Measurements from ENCODE around the gene VTI1A.
"Not testable (repeated sequence)": the region's sequence is repeated elsewhere in the genome, so short reads cannot be mapped to it uniquely, and the experiment has no call there.

VTI1A gene

DNA sequence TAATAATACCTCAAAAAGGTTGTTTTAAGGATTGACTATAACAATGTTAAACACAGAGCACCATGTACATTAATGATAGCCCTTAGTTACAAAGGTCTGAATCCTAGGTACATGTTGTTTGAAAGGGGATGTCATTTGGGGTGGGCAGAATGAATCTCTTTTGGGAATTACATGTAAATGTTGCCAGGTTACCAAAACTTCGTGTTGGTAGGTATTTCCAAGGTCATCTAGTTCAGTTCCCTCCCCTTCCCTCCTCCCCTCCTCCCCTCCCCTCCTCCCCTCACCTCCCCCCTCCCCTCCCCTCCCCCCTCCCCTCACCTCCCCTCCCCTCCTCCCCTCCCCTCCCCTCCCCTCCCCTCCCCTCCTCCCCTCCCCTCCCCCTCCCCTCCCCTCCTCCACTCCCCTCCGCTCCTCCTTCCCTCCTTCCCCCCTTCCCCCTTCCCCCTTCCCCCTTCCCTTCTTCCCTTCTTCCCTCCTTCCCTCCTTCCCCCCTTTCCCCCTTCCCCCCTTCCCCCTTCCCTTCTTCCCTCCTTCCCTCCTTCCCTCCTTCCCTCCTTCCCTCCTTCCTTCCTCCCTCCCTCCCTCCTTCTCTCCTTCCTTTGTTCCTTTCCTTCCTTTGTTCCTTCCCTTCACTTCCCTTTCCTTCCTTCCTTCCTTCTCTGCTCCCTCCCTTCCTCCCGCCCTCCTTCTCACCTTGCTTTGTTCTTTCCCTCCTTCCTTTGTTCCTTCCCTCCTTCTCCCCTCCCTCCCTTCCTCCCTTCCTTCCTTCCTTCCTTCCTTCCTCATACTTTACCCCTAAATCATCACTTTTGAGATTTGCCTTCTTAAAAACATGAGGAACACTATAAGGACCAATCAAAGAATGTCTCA lies 8.1 kb downstream of the VTI1A start:
- DNase-seq (ENCODE audit: low read depth in 2 of 2): no peak

GRCh38 chr10:112456533-112456932 lies 9.5 kb downstream of the VTI1A start:
- DNase-seq (ENCODE audit: low read depth in 2 of 2): no peak

DNA sequence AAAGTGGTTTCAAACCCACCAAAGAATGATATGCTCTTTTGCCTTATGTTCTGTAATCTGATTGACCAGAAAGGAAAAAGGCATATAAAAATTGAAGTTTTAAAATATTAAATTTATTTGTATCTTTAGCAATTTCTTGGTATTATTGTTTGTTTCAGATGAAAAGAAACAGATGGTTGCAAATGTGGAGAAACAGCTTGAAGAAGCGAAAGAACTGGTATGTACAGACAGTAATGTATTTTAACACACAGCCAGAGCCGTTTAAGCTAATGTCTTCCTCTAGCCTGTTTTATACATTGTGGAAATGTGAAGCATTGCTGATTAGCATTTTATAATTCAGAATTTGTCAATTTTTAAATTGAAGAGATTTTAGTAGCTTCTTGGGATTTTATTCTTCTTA lies 13.4 kb downstream of the VTI1A start:
- no peak for DNase-seq (ENCODE audit: low read depth in 2 of 2)

DNA sequence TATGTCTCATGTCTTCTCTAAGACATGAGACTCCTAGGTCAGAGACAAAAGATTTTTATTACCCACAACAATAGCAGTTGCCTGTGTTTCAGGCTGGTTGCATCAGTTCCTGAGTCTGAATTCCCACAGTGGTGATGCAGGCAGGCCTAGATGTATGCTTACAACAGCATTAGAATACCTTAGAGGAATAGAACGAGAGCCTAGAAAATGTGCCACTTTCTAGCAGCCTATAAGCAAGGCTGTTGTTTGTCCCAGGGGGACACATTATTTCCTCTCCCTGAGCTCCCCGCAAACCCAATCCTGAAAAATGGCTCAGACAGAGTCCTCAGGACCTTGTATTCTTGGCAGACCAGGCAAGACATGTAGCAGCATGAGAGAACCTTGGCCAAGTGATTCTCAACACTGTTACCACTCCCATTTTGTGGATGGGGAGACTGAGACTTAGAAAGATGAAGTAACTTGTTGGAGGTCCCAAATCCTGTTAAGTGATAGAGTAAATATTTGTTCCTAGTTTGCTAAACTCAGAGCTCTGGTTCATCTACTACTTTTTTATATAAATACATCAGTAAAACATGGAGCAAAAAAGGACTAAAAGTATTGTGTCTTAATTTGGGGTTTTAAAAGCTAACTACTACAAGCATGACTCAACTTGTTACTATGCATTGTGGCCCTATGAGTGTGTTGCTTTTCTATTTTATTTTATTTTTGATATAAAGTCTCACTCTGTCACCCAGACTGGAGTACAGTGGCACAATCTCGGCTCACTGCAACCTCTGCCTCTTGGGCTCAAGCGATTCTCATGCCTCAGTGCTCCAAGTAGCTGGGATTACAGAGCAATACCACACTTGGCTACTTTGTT lies 14.2 kb downstream of the VTI1A start:
- DNase-seq (ENCODE audit: low read depth in 2 of 2): peak in 1 of 2 experiments; percentile 8

DNA sequence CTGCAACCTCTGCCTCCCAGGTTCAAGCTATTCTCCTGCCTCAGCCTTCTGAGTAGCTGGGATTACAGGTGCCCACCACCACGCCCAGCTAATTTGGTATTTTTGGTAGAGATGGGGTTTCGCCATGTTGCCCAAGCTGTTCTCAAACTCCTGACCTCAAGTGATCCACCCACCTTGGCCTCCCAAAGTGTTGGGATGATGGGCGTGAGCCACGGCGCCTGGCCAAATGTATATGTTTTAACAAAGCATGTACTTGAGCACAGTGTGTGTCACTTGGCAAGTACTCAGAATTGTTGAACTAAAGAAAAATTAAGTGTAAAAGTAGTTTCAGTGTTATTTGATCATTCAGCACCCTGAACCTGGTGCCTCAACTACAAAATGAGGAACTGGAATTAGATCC lies 17.1 kb downstream of the VTI1A start:
- not testable (repeated sequence) for DNase-seq (ENCODE audit: low read depth in 2 of 2)

DNA sequence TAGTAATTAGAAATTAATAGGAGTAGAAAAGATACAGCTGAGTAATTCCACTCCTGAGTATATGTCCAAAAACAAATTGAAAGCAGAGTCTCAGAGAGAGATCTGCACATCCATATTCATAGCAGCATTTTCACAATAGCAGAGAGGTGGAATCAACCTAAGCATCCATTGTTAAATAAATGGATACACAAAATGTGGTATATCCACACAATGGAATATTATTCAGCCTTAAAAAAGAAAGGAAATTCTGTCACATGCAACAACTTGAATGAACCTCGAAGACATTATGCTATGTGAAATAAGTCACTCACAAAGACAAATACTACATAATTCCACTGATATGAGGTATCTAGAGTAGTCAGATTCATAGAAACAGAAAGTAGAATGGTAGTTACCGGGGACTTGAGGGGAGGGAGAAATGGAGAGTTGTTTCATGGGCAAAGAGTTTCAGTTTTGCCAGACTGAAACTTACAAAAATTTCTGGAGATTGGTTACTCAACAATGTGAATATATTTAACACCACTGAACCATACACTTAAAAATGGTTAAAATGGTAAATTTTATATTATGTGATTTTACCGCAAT lies 18.4 kb downstream of the VTI1A start:
- no peak for DNase-seq (ENCODE audit: low read depth in 2 of 2)

DNA sequence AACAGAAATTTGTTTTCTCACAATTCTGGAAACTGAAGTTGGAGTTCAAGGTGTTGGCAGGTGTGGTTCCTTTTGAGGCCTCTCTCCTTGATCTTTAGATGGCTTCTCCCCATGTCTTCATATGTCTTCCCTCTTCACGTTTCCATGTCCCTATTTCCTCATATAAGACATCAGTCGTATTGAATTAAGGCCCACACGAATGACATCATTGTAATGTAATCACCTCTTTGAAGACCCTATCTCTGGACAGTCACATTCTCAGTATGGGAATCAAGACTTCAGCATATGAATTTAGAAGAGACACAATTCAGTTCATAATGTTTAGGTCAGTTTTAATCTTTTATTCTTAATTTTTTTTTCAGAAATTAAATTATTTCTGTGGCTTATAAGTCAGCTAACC lies 19.8 kb downstream of the VTI1A start:
- no peak for DNase-seq (ENCODE audit: low read depth in 2 of 2)

DNA sequence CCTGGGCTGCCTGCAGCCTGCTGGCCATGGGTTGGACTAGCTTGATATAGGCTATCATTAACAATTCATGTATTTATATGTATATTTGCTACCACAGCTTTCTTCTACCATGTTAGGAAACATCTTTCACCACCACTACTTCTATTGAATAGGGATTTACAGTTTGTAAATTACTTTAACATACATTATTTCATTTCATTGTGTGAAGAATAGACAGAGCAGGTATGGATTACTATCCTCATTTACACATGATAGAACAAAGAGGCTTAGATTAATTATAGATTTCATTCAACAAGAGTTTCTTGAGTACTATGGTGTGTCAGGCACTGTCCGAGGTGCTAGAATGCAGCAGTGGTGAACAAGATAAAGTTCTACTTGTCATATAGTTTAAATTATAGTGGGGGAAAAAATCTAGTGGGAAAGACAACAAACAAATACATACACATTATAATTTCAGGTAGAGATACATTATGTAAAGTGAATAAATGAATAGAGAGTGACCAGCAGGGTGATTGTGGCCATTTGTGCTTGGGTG lies 20.6 kb downstream of the VTI1A start:
- DNase-seq (ENCODE audit: low read depth in 2 of 2): no peak

GRCh38 chr10:112471878-112472487 lies 25.0 kb downstream of the VTI1A start:
- no peak for DNase-seq (ENCODE audit: low read depth in 2 of 2)

DNA sequence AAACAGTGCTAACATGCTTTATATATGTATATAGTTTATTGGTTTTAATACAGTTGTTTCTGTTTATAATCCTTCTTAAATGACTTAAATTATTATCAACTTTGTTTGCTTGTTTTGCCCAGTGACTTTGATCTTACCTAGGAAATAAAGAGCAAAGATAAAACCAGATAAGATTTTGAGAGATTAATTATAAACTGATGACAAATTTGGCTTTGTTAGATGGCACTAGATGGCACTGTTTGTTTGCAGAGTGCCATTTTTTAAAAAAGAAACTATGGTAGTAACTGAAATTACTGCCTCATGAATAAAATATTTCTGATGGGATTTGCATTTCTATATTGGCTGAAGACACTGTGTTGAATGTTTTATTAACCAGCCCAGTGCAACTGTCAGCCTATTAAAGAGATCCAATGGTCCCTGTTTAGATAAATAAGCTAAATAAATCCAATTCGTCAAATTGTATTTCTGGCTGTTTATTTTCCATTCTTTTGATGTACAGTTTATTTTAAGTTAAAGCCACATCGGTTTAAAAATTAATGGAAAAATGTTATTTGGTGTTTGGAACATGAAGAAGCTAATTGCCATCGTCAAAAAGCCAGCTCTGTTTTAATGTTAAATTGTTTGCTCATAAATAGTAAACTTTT lies 28.7 kb downstream of the VTI1A start:
- no peak for DNase-seq (ENCODE audit: low read depth in 2 of 2)

DNA sequence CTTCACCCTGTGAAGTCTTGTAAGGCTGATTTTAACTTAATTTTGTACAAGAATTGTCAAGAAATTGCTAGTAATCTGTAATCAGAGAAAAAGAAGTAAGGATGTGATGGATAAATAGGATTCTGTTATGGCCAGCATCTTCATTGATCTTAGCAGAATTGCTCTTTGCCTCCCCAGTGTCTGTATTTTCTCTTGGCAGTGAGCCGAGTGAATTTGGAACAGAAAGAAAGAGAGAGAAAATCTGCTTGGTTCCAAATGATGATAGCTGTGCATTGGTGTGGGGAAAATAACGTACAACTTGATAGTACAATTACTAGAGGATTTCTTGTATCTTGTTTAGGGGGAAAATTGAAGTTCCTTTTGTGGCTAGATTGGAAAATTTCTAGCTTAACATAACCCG lies 34.6 kb downstream of the VTI1A start:
- no peak for DNase-seq (ENCODE audit: low read depth in 2 of 2)

- DNase-seq (ENCODE audit: low read depth in 2 of 2): no peak
Measured at GRCh38 chr10:112484399-112484798, 37.4 kb downstream of the VTI1A start.

GRCh38 chr10:112487964-112488363 lies 40.9 kb downstream of the VTI1A start:
- no peak for DNase-seq (ENCODE audit: low read depth in 2 of 2)

- no peak for DNase-seq (ENCODE audit: low read depth in 2 of 2)
Measured at GRCh38 chr10:112490545-112490944, 43.5 kb downstream of the VTI1A start.

- DNase-seq (ENCODE audit: low read depth in 2 of 2): no peak
Measured at GRCh38 chr10:112491144-112491543, 44.1 kb downstream of the VTI1A start.

GRCh38 chr10:112492736-112493135 lies 45.7 kb downstream of the VTI1A start:
- no peak for DNase-seq (ENCODE audit: low read depth in 2 of 2)

DNA sequence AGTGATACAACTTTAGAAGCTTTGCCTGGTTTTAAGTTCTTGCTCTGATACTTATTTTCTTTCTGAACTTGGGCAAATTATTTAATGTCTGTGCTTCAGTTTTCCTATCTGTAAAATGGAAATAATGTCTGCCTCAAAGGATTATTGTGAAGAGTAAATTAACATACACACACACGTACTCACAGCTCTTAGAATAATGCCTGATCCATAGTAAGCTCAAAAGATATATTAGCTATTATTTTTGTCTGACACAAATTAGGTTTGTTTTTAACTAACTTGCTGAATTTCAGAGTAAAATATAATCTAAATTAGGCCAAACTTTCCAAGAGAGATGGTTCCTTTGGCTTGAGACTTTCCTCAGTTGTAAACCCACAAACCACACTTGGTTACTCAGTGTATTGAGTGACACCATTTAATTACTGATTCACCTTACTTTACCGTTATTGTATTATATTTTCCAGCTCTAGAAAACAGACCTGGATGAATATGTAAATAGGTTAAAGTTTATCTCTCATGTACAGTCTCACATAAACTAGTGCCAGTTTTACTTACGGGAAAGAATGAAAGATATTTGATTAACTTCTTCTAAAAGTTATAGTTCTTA lies 50.4 kb downstream of the VTI1A start:
- no peak for DNase-seq (ENCODE audit: low read depth in 2 of 2)

- no peak for DNase-seq (ENCODE audit: low read depth in 2 of 2)
Measured at GRCh38 chr10:112498806-112499205, 51.8 kb downstream of the VTI1A start.

DNA sequence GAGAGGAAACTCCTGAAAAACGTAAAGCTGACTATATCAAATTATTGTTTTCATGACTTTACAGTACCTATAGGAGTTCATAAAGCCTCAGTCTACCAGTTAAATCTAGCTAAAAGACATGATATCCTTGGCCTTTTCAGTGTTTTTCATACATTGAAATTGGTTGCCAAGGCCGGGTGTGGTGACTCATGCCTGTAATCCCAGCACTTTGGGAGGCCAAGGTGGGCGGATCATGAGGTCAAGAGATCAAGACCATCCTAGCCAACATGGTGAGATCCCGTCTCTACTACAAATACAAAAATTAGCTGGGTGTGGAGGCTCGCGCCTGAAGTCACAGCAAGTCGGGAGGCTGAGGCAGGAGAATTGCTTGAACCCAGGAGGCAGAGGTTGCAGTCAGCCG lies 53.0 kb downstream of the VTI1A start:
- not testable (repeated sequence) for DNase-seq (ENCODE audit: low read depth in 2 of 2)

- DNase-seq (ENCODE audit: low read depth in 2 of 2): no peak
Measured at GRCh38 chr10:112502536-112502935, 55.5 kb downstream of the VTI1A start.

GRCh38 chr10:112503643-112504042 lies 56.6 kb downstream of the VTI1A start:
- DNase-seq (ENCODE audit: low read depth in 2 of 2): no peak

Measured in stimulated activated CD4-positive, alpha-beta T cell treated with anti-CD3 and anti-CD28 coated beads, Interleukin-12 subunit alpha, Interleukin-12 subunit beta, amount 100 ng/mL, for 24 hours (primary cell).